Breast epithelium (tissue), 3 donors: ENCODE measurements around the gene CCDC34.

Experiments used
- POLR2A ChIP-seq: fragments of 450-650 bp; IDR thresholded peaks from one replicate; pipeline ENCODE4 v1.6.1; 2016; ENCODE audit warnings: antibody characterized with exemption, mild to moderate bottlenecking, moderate library complexity
- POLR2AphosphoS5 ChIP-seq, 3 donors: sonication (generic); formaldehyde crosslinking; IDR thresholded peaks; one replicate each; pipeline ENCODE4 v1.6.1; 2017; ENCODE audit warnings: antibody characterized with exemption in 3 of 3
- TF ChIP-seq, protein P1 (sequence below), 3 donors: fragments of 450-650 bp; IDR thresholded peaks; one replicate each; pipeline ENCODE4 v1.5.1; 2016 to 2017; ENCODE audit warnings: antibody characterized with exemption in 3 of 3, mild to moderate bottlenecking in 3 of 3, moderate library complexity in 3 of 3

DNA sequence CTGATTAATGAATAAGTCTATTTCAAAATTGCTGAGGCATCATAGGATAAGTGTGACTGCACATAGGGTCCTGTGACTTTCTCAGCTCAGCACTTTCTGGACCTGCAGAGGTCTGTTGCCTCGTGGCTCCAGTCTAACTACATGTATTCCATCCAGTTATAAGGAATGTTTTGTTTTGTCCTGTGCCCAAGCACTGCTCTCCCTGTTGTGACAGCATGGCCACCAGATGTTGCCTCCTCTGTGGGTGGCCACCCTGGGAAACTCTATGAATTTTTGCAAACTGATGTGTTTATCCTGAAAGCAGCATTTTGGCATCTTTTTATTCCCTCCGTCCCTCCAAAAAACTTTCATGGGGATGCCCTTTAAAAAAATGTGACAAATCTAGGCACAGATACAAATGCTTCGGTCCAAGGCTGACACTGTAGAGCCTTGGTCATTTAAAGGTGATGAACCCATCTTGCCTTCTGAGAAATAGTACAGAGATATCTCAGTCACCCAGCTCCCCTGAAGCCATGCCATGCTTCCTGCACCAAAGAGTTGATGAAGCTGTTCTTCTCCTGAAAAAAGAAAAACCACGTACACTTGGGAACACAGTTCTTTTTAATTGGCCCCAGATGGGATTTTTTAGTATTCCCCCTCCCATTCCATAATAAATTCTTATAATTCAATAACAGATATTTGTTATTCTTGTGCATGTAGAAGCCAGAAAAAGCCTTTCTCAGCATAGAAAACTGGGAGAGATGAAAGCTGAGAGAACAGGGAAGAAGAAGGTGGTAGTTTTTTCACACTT, 72.6 kb downstream of the CCDC34 start:
- TF ChIP-seq, protein P1, sequence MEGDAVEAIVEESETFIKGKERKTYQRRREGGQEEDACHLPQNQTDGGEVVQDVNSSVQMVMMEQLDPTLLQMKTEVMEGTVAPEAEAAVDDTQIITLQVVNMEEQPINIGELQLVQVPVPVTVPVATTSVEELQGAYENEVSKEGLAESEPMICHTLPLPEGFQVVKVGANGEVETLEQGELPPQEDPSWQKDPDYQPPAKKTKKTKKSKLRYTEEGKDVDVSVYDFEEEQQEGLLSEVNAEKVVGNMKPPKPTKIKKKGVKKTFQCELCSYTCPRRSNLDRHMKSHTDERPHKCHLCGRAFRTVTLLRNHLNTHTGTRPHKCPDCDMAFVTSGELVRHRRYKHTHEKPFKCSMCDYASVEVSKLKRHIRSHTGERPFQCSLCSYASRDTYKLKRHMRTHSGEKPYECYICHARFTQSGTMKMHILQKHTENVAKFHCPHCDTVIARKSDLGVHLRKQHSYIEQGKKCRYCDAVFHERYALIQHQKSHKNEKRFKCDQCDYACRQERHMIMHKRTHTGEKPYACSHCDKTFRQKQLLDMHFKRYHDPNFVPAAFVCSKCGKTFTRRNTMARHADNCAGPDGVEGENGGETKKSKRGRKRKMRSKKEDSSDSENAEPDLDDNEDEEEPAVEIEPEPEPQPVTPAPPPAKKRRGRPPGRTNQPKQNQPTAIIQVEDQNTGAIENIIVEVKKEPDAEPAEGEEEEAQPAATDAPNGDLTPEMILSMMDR (IDR thresholded peaks at IDR 0.05) = no peak
- no peak for TF ChIP-seq POLR2A
- TF ChIP-seq POLR2AphosphoS5 (IDR thresholded peaks at IDR 0.05) = no peak
